NCI-H1105 treated with DMSO at 0.1 percent for 48 hours (cell line): ENCODE results near the gene SCAMP3.
"Not testable (repeated sequence)": the region's sequence is repeated elsewhere in the genome, so short reads cannot be mapped to it uniquely, and the experiment has no call there.

Source experiments
- DNase-seq: peaks from one replicate; lab custom pipeline; 2025; lab: John Stamatoyannopoulos, UW

The SCAMP3 gene

DNA sequence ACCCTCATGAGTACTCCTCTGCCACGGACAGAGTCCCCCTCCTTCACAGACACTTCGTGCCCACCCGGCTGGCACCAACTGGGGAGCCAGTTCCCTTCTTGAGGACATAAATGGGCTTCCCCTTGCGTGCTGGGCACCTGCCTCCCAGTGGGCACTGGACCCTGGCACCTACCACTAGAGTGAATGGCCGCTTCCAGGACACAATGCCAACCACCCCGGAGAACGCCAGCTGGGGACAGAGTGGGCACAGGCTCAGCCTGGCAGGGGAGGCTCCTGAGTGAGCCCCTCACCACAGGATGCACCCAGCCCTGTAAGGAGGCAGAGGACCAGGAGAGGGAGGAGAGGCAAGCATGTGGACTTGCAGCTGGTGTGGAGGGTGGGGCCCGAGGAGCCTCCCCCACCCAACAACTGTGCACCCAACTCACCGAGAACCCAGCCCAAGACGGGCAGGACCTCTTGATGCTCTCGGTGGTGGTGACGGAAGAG, 7.9 kb downstream of the SCAMP3 start:
- no peak for DNase-seq

DNA sequence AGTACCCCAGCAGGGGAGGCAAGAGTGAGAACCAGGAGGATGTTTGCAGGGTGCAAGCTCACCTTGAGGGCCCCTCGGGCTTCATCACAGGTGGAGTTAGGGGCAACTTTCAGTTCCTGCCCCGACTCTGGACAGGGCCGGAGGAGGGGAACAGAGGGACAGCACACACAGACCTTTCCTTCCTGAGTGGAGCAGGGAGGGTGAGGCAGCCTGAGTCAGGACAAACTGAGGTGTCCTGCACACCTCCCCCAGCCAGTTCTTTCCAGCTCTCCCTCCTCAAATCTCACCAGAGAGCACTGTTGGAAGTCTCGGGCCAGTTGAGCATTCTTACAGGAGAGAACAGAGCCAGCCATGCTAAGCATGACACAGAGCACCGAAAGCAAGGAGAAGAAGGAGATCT, 8.4 kb downstream of the SCAMP3 start:
- no peak for DNase-seq

DNA sequence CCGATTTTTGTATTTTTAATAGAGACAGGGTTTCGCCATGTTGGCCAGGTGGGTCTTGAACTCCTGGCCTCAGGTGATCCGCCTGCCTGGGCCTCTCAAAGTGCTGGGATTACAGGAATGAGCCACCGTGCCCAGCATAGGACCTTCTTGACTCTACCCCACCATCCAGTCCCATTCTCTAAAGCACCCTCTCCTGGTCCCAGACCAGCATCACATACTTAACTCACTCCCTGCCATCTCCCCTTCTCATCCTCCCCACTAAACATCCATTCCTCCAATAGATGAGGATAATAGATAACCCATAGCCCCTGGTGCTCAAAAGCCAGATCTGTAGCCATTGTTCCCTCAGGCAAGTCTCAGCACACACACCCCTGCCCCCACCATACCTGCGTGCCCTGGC, 9.0 kb downstream of the SCAMP3 start:
- no peak for DNase-seq

DNA sequence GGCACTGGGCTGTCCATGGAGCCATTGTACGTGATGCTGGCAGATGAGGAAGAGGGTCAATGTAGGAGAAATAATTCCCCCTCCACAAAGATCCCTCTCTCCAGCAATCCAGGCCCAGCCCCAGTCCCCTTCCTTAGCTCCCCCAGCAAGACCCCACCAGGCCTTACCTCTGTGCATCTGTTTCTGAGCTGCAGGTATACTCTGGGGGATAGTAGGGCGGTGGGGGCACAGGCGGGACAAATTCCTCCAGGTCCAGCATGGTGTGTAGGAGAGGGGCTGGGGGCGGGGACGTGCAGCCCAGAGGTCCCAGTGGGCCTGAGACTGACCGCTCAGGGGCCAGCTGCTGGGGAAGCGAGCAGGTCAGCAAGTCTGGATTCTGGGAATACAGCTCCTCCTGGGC, 10.6 kb downstream of the SCAMP3 start:
- no peak for DNase-seq

DNA sequence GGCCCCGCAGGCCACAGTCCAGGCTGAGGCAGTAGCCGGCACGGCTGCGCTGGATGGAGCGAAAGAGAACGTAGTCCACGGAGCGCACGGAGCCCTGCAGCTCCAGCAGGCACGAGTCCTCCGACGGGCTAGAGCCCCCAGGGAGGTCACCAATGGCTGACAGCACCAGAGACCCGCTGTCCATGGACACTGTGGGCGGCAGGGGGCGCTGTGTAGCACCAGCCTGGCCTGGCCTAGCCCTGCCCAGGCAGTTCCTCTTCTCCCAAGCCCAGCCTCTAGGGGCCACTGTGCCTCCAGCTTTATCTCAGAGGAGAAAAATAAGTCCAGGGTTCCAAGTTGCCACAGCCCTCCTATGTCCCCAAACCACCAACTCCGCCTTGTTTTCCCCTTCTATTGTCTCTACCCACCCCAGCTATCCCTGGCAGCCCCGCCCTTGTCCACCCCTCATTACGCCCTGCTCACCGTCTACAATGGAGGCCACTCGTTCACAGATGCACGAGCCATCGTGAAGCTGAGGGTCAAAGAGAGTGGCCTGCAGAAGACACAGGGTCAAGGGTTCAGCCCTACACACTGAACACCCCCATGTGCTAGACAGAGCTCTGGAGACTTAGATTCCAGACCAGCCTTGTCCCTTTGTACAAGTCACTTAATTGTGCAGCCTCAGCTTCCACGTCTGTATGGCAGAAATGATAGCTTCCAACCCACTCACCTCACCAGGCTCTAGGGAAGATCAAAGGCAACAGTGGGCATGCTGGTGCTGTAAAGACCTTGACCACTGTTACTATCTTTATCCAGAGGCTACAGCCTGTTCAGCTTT, 11.3 kb downstream of the SCAMP3 start:
- DNase-seq = peak; percentile 86

DNA sequence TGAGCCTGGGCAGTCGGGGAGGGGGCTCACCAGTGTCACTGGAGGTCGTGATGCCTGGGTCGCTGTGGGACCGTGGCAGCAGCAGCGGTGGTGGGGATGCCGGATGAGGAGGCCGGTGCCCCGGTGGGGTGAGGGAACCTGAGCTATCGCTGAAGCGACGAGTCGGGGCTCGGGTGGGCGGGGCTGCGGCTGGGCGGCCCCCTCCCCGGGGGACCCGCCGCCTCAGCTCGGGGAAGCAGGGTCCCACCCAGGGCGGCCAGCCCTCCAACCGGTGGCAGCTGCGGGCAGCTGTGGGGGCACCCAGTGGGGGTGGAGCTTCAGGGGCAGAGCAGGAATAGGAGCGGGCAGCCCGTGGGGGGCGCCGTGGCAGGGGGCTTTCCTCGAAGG, 11.9 kb downstream of the SCAMP3 start:
- no peak for DNase-seq

DNA sequence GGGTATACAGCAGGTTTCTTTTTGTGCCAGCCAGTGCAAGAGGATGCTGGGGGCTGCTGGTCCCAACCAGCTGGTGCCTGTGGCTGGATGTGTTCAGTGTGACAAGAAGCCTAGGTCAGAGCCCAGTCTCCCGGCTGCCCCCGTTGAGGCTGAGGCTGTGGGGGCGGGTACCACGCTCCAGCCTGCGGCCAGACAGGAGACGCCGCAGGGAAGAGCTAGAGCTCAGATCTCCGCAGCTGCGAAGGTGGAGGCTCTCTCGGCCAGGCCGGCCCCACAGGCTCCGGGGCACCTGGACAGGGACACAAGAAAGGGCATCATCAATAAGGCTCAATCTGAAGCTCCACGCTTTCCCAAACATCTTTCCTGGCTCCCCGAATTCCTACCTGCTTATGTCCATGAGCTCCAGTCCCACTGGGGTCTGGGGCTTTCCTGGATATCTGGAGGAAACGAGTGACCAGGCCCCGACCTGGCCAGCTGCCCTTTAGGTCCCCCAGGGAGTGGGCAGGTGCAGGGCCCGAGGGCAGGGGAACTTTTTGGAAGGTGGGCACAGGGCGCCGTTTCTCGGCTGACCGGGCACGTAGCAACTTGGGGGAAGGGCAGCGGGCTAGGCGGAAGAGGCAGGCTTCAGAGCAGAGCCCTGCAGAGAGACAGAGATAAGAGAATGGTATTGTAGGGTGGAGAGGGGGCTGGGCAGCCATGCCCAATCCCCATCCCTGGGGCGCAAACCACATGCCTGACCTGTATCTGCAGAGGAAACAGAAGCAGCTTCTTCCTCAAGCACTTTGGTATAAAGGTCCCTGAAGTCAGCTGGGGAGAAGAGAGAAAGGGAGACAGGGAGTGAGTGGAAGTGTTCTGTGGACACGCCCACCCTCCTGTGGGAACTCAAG, 14.2 kb downstream of the SCAMP3 start:
- DNase-seq = no peak

DNA sequence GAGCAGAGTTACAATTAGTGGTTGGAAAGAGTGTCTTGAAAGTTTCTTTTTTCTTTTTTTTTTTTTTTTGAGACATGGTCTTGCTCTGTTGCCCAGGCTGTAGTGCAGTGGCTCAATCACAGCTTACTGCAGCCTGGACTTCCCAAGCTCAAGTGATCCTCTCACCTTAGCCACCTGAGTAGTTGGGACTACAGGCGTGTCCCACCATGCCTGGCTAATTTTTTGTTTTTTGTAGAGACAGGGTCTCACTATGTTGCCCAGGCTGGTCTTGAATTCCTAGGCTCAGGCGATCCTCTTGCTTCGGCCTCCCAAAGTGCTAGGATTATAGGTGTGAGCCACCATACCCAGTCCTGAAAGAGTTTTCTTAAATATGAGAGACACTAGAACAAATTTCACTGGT, 15.4 kb downstream of the SCAMP3 start:
- DNase-seq = not testable (repeated sequence)

DNA sequence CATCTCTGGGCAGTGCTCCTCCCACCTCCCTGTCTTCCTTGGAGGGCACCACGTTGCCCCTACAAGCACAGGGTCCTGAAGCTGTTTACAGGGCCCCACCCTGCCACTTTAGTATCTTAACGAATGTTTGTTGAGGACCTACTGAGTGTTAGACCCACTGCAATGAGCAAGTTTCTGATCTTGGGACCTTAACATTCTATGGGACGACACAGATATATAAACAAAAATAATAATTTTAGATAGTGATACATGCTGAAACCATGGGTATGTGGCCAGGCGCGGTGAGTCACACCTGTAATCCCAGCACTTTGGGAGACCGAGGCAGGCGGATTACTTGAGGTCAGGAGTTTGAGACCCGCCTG, 17.0 kb downstream of the SCAMP3 start:
- DNase-seq = no peak

DNA sequence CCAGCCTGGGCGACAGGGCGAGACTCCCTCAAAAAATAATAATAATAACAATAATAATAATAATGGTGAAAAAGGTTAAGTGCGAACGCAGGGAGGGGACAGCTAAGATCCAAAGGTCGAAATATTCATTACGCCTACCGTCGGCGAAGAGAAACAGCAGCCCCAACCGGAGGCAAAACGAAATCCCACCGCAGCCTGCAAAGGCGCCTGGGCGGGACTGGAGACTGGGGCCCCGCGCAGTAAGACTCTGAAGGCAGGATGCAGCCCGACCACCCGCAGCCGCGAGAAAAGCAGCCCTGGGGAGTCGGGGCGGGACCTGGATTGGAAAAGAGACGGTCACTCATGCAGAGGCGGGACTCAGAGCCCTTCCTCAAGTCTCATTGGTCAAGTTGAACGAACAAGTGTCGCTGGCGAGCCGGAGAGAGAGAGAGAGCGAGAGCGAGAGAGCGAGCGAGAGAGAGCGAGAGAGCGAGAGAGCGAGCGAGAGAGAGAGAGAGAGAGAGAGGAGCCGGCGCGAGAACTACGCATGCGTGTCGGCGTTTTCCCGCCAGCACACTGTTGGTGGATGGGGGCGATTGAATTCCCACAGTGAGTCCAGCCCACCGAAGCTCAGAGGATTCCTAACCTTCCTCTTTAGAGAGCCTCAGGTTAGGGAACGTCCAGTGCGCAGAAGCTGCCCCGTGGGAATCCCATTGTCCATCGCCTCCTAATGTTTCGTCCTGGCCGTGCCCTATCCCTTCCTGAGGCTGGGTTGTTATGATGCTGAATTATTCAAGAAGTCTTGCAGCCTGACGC, 17.6 kb downstream of the SCAMP3 start:
- peak; percentile 99 for DNase-seq

DNA sequence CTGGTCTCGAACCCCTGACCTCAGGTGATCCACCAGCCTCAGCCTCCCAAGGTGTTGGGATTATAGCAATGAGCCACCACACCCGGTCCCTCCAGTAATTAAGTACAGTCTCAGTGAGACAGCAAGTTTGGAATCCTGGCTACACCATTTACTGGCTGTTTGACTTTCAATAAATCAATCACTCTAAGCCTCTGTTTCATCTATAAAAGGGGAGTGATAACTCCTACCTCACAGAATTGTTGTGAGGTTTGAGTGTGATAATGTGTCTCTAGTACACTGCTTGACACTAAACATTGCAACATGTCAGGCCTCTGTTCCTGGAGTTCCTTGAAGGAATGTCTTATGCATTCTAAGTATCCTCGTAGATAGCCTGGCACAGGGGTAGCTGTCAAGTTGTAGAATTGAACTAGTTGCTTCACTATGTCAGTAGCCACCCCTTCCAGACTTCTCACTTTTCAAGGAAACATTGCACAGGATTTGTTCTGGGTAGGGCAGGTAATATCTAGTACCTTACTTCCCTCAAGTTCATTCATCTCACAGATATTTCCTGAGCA, 19.3 kb downstream of the SCAMP3 start:
- no peak for DNase-seq

DNA sequence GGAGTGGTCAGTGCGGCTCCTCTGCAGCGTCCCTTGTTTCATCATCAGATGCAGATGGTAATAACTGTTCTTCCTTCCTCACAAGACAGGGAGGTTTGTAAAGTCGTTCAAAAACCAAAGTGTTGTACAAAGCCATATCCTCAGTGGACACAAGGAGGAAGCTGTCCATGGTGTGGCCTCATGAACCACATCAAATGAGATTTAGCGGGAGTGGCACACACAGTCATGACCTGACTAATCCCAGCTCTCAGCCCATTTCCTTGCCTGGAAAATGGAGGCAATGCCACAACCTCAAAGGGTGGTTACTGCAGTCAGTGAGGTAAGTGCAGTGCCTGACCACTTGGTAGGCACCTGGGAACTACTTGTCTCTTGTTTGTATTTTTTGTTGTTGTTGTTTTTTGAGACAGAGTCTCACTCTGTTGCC, 20.3 kb downstream of the SCAMP3 start:
- DNase-seq = no peak

DNA sequence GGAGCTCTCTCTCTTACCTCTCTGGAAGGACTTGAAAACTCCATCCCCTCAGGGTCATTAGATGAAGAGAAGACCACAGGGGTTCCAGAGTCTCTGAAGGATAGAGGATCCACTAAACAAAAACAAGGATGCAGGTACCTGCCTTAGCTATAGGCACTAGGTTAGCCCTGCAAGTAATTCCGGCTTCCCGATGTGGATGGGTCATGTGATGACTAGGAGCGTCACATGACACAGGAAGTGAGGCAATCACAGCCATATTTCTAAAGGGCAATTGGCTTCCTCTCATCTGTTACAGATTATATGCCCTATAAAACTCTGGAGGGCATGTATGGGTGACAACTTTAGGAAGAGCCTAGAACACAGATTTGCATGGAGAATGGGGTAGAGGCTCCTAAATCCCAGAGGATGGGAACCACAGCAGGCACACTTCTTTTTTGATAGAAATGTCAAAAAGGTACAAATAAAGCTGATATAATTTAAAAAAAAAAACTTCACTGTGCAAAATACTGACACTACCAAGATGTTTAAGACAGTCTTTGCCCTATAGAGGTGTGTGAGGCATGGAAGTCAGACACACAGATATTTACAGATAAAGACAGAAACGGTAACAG, 21.0 kb downstream of the SCAMP3 start:
- DNase-seq = peak; percentile 77

DNA sequence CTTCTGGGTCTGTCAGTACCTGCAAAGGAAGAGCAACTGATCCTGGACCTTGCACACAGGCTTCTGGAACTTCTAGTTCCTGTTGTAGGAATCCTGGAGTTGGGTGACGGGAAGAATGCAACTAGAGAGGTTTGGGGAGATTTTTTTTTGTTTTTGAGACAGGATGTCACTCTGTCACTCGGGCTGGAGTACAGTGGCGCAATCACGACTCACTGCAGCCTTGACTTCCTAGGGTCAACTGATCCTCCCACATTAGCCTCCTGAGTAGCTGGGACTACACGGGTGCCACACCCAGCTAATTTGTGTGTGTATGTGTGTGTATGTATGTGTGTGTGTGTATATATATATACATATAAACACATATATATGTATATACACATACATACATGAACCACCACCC, 25.7 kb downstream of the SCAMP3 start:
- DNase-seq = no peak

DNA sequence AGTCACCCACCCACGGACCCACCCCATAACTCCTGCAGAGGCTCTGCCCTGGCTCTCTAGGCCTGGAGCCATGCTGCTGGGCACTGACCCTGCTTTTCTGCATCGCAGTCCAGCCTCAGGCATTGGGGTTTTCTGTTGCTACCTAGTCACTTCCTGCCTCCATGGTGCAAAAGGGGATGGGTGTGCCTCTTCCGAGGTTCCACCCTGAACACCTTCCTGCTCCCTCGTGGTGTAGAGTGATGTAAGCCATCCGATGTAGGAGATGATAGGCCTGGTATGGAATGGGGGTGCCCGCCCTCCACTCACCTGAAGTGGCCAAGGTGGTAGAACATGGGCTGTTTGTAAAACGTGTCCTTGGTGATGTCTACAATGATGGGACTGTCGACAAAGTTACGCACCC, 26.8 kb downstream of the SCAMP3 start:
- DNase-seq = not testable (repeated sequence)

DNA sequence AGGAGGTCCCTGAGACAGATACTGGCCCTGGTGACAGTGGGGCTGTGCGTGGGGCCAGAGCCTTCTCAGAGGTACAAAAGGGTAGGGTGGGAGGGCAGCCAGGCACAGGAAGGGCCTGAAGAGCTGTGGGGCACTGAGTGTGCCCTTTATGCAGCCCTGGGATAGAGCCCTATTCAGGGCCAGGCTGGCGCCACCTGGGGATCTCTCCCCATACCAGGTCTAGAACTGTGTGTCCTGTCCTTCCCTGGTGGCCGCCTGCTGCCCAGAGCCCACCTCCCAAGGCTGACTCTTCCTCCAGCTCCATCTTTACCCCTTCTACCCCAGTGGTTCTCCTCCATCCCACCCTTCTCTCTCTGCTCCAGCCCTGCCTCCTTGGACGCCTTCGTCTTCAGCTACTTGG, 28.7 kb downstream of the SCAMP3 start:
- DNase-seq = not testable (repeated sequence)

DNA sequence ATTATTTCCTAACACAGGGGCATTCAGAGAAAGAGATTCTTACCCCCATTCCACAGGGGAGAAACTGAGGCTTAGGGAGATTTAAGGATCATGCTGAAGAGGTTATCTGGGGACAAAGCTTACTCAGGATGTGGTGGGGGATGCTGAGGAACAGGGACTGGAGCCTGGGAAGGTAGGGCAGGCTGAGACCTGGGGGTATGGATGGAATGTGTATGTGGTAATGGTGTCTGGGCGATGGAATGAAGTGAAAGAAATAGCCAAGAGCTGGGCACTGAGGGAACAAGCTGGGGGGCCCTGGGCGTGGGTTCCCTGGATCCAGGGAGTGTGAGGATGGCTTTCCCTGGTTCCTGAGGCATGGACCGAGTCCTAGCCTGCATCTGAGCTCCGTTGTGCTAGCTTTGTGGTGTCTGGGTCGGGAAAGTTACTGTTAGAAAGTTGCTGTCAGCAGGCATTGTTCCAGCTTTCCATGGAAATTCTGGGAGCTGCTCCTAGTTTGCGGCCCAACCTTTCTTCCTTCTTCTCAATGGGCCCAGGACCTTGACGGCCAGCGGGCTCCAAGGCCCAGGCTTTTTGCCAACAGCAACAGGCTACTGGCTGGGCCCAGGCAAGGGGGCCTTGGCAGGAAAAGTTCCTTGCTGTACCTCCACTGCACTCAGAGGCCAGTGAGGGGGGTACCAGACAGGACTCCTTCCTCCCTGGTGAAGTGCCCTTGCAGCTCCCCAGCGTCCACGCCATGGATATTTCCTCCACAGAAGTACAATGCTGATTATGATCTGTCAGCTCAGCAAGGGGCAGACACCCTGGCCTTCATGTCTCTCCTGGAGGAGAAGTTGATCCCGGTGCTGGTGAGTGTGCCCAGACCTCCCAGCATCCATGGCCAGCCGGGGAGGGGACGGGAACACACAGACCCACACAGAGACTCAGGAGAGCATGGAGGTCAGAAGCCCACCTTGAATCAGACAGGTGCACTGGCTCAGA, 29.9 kb downstream of the SCAMP3 start:
- not testable (repeated sequence) for DNase-seq

DNA sequence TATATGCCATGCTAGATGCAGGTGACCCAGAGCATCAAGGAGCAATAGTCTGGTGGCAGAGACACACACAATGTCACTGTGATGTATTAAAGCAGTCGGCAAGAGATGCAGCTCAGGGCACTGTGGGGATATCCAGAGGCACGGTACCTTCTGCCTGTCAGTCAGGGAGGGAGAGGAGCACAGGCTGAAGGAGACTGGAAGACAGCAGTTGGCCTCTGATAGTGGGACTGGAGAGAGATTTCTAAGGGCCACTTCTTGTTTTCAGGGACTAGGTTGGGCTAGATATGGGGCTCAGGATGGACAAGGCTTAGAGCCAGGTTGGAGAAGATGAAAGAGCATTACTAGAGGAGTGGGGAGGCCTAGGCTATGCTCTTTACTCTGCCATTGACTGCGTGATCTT, 30.9 kb downstream of the SCAMP3 start:
- DNase-seq = not testable (repeated sequence)

DNA sequence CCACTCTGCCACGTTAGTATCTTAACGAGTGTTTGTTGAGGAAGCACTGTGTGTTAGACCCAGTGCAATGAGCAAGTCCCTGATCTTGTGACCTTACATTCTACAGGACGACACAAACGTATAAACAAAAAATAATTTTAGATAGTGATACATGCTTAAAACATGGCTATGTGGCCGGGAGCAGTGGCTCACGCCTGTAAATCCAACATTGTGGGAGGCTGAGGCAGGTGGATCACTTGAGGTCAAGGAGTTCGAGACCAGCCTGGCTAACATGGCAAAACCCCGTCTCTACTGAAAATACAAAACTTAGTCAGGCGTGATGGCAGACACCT, 34.1 kb downstream of the SCAMP3 start:
- DNase-seq = no peak
